Stomach (tissue), 9 donors: ENCODE data around the gene FARSB. TPM values are rescaled to one million over a fixed set of nuclear protein-coding genes. Genes with fewer than 3 reads are reported as not detected.

Experiments used
- DNase-seq, 2 donors: peaks; one replicate each; pipeline versions ENCODE4 v3.0.0 to v3.0.0-alpha.2; 2013 to 2019
- H3K27ac ChIP-seq, 5 donors: fragments of 200-600 bp in 4 of 5; sonication (generic) in 4 of 5; one replicate each; pipeline ENCODE4 v1.5.1; 2013 to 2019; ENCODE audit warnings: mild to moderate bottlenecking in 1 of 5, moderate library complexity in 1 of 5
- H3K27me3 ChIP-seq, 3 donors: fragments of 200-600 bp; sonication (generic); one replicate each; pipeline ENCODE4 v1.5.1; 2017 to 2019; ENCODE audit warnings: mixed run types in 1 of 3
- H3K36me3 ChIP-seq, 4 donors: fragments of 200-600 bp; sonication (generic); 1 replicate in 3 of 4; 2 replicates in 1 of 4; pipeline ENCODE4 v1.5.1; 2016 to 2019
- H3K4me1 ChIP-seq, 4 donors: fragments of 200-600 bp; sonication (generic); one replicate each; pipeline ENCODE4 v1.5.1; 2016 to 2019
- H3K4me3 ChIP-seq, 4 donors: fragments of 200-600 bp; sonication (generic) in 3 of 4; one replicate each; pipeline ENCODE4 v1.5.1; 2016 to 2019; ENCODE audit warnings: mild to moderate bottlenecking in 1 of 4
- H3K9me3 ChIP-seq, 4 donors: fragments of 200-600 bp; sonication (generic); one replicate each; pipeline ENCODE4 v1.5.1; 2016 to 2019
- EP300 ChIP-seq: sonication (generic); formaldehyde crosslinking; IDR thresholded peaks from one replicate; pipeline ENCODE4 v1.6.1; 2017; ENCODE audit warnings: antibody characterized with exemption
- POLR2A ChIP-seq, 4 donors: fragments of 450-650 bp; IDR thresholded peaks; one replicate each; pipeline ENCODE4 v1.6.1; 2016; ENCODE audit warnings: antibody characterized with exemption in 4 of 4, control low read depth in 2 of 4, mild to moderate bottlenecking in 1 of 4, moderate library complexity in 1 of 4
- POLR2AphosphoS5 ChIP-seq, 3 donors: sonication (generic); formaldehyde crosslinking; IDR thresholded peaks; one replicate each; pipeline ENCODE4 v1.6.1; 2016; ENCODE audit warnings: antibody characterized with exemption in 3 of 3
- WGBS, 5 donors: extraction: QIAGEN DNeasy Blood & Tissue Kit in 3 of 5; methylation state at CpG; one replicate each; pipeline versions ENCODE4 v1.1.5 to v1.1.7; 2013 to 2018; 5-methylcytosine and 5-hydroxymethylcytosine counted together
- intact Hi-C: fragments of 100-400 bp; cut with DNase I; formaldehyde crosslinking; loops from one replicate; pipeline ENCODE4 v1.15.1; 2023; ENCODE audit warnings: low total_unique reads
- polyA plus RNA-seq, 3 donors: library from polyadenylated mRNA; stranded (reverse); fragments of 200-250 nt; gene quantifications; one replicate each; pipeline ENCODE4 v1.2.3, GENCODE V29; 2013
- total RNA-seq, 5 donors: library from RNA; depleted of rRNA; stranded (reverse); fragments of >200 nt; gene quantifications; one replicate each; pipeline versions ENCODE4 v1.1.0 to v1.2.3, GENCODE V29; 2014 to 2016
- TF ChIP-seq, protein P1 (sequence below), 7 experiments: fragments of 450-650 bp in 4 of 7; fragments of 200-600 bp in 3 of 7; sonication (generic) in 3 of 7; IDR thresholded peaks; one replicate each; pipeline ENCODE4 v1.5.1; 2016 to 2019; ENCODE audit warnings: antibody characterized with exemption in 7 of 7, control low read depth in 2 of 7, mild to moderate bottlenecking in 1 of 7
- donor health status: healthy with polysubstance abuse.
- donor health status: Bipolar disorder and iron deficiency.
- donor health status: healthy.

The FARSB gene
- total and polyA plus RNA-seq, 8 donors = 1.4 to 26.3 (median 13.8) TPM

DNA sequence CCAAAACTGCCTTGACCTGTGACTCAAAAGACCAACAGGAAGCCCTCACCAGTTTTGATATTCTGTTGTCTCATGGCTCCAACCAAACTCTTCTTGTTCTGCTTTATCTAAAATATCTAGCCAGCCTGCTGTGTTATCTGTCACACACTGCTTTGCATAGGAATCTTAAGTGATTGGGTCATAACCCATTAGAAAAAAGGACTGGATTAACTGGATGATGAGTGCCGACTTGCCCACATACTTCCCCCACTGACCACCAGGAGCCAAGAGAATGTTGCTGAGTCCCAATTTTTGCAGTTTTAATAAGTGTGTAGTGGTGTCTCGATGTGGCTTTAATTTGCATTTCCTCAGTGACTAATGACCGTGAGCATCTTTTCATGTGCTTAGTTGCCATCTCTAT, 22.1 kb upstream of the FARSB start:
- H3K9me3 ChIP-seq = no peaks in the 10 kb centered on the region
- intact Hi-C loops = no loop called here
- H3K4me1 ChIP-seq = no peaks in the 10 kb centered on the region
- WGBS, 5 donors = 77 to 90% (median 78%) methylated on average over 3 of the region's 3 CpGs
- no peak for DNase-seq
- peaks cover 0 to 7% (median 0%) of the 10 kb centered on the region in 3 donors for H3K27me3 ChIP-seq
- no peaks in the 10 kb centered on the region for H3K36me3 ChIP-seq
- H3K27ac ChIP-seq = no peak overlapping the region
- no peak overlapping the region for H3K4me3 ChIP-seq
- no peak for TF ChIP-seq POLR2A (IDR thresholded peaks at IDR 0.05)
- TF ChIP-seq, protein P1, sequence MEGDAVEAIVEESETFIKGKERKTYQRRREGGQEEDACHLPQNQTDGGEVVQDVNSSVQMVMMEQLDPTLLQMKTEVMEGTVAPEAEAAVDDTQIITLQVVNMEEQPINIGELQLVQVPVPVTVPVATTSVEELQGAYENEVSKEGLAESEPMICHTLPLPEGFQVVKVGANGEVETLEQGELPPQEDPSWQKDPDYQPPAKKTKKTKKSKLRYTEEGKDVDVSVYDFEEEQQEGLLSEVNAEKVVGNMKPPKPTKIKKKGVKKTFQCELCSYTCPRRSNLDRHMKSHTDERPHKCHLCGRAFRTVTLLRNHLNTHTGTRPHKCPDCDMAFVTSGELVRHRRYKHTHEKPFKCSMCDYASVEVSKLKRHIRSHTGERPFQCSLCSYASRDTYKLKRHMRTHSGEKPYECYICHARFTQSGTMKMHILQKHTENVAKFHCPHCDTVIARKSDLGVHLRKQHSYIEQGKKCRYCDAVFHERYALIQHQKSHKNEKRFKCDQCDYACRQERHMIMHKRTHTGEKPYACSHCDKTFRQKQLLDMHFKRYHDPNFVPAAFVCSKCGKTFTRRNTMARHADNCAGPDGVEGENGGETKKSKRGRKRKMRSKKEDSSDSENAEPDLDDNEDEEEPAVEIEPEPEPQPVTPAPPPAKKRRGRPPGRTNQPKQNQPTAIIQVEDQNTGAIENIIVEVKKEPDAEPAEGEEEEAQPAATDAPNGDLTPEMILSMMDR (IDR thresholded peaks at IDR 0.05) = no peak
- TF ChIP-seq EP300 = no peak
- no peak for TF ChIP-seq POLR2AphosphoS5 (IDR thresholded peaks at IDR 0.05)

DNA sequence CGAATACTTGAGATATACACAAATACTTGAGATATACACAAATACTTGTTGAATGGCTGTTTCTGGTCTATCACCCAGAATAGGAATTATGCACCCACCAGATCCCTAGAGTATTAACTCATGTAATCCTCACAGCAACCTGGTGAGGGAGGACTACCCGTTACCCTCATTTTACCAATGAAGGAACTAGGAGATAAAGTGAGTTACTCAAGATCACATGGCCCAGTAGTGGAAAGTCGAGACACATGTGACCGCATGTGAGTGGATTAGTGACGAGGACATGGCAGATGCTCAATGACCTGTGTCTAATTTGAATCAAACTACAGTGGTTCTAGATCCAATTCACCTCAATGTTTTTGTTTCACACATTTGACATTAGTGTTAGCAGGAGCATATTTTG, 18.0 kb upstream of the FARSB start:
- 83 to 92% (median 90%) methylated on average over 5 of the region's 5 CpGs for WGBS, 5 donors
- intact Hi-C loops = no loop called here
- no peaks in the 10 kb centered on the region for H3K36me3 ChIP-seq
- no peak overlapping the region for H3K4me3 ChIP-seq
- no peak overlapping the region for H3K27ac ChIP-seq
- no peak for DNase-seq
- peaks cover 0 to 18% (median 14%) of the 10 kb centered on the region in 4 donors for H3K4me1 ChIP-seq
- H3K27me3 ChIP-seq = peaks cover 0 to 19% (median 9%) of the 10 kb centered on the region in 3 donors
- TF ChIP-seq EP300 (no peak), POLR2AphosphoS5 (IDR thresholded peaks at IDR 0.05) (no peak), POLR2A (IDR thresholded peaks at IDR 0.05) (no peak)
- TF ChIP-seq, protein P1 (IDR thresholded peaks at IDR 0.05) = no peak
- H3K9me3 ChIP-seq = no peaks in the 10 kb centered on the region

DNA sequence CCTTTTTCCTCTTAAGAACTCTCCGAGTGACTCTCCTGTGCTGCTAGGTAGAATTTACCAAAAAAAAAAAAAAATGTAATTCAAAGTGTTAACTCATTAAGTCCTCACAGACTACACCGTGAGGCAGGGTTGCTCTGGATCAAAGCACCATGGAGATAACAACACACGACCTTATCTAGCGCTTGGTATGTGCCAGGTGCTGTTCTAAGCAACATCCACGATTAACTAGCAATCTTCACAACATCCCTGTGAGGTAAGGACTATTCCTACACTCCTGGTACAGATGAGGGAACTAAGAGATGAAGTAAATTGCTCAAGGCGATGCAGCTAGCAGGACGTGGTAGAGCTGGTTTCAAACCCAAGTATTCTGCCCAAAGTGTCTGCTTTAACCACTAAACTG, 17.4 kb upstream of the FARSB start:
- H3K27ac ChIP-seq = no peak overlapping the region
- 57 to 68% (median 62%) methylated on average over 7 of the region's 7 CpGs for WGBS, 5 donors
- peaks cover 0 to 18% (median 14%) of the 10 kb centered on the region in 4 donors for H3K4me1 ChIP-seq
- TF ChIP-seq EP300 (no peak), POLR2A (IDR thresholded peaks at IDR 0.05) (no peak)
- TF ChIP-seq, protein P1 (IDR thresholded peaks at IDR 0.05) = no peak
- peaks cover 0 to 19% (median 9%) of the 10 kb centered on the region in 3 donors for H3K27me3 ChIP-seq
- no peak overlapping the region for H3K4me3 ChIP-seq
- DNase-seq = no peak
- no peaks in the 10 kb centered on the region for H3K36me3 ChIP-seq
- intact Hi-C loops = no loop called here
- no peaks in the 10 kb centered on the region for H3K9me3 ChIP-seq

DNA sequence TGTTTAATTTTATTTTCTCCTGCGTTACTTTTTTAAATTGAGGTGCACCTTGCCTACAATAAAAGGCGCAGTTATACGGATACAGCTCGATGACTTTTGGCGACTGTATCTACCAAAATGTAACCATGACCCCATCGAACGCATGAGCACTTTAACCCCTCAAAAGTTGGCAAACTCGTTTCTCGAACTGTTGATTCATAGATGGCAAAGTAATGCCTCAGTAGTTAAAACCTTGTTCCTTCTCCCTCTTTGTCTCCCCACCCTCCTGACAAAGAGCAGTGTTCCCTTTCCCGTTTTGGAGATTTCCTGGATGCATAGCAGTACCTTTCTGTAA, 16.1 kb upstream of the FARSB start:
- peaks cover 0 to 18% (median 14%) of the 10 kb centered on the region in 4 donors for H3K4me1 ChIP-seq
- H3K27ac ChIP-seq = peak overlapping the region in 3 of 5 donors; percentile 17 to 55 (median 38)
- H3K27me3 ChIP-seq = peaks cover 0 to 19% (median 9%) of the 10 kb centered on the region in 3 donors
- intact Hi-C loops = no loop called here
- H3K4me3 ChIP-seq = peak overlapping the region; percentile 50 to 68 (median 52)
- TF ChIP-seq EP300 (no peak), POLR2A (IDR thresholded peaks at IDR 0.05) (no peak), POLR2AphosphoS5 (IDR thresholded peaks at IDR 0.05) (no peak)
- TF ChIP-seq, protein P1 (IDR thresholded peaks at IDR 0.05) = no peak
- H3K9me3 ChIP-seq = no peaks in the 10 kb centered on the region
- H3K36me3 ChIP-seq = no peaks in the 10 kb centered on the region
- DNase-seq = peak in 1 of 2 donors; percentile 20
- 7 to 24% (median 8%) methylated on average over 10 of the region's 10 CpGs for WGBS, 5 donors
